ENCODE results near the gene CCNL2. TPM values are rescaled to one million over a fixed set of nuclear protein-coding genes. Genes with fewer than 3 reads are reported as not detected.
"Not testable (repeated sequence)": the region's sequence is repeated elsewhere in the genome, so short reads cannot be mapped to it uniquely, and the experiment has no call there.

The CCNL2 gene
- total and polyA plus RNA-seq, 3 experiments from 2014 or later: 29.0 to 124 (median 119) TPM

DNA sequence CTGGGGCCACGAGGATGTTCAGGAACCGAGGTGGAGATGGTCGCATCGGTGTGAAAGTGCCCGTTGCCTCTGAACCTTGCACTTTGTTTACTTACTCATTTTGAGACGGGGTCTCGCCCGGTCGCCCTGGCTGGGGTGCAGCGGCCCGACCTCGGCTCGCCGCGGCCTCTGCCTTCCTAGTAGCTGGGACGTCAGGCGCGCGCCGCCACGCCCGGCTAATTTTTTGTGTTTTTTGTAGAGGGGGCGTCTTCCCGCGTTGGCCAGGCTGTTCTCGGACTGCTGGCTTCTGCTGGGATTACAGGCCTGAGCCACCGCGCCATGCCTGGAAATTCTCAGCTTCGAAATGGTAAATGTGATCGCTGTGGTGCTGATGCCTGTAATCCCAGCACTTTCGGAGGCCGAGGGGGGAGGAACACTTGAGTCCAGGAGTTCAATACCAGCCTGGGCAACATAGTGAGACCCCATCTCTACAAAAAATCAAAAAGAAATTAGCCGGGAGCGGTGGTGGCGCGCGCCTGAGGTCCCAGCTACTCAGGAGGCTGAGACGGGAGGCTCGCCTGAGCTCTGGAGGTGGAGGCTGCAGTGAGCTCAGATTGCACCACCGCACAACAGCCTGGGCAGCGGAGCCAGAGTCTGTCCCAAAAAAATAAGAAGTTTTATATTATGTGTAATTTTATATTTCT, 8.6 kb upstream of the CCNL2 start:
- Histone ChIP-seq H3K36me3 (ENCODE audit: insufficient read depth, low read length) (peaks cover 26% of the 10 kb centered on the region), H3K4me3 (ENCODE audit: low read length) (peak overlapping the region; percentile 94), H3K9me3 (ENCODE audit: low read length) (no peaks in the 10 kb centered on the region), H3K27me3 (ENCODE audit: insufficient read depth, low read length, poor library complexity, severe bottlenecking) (no peaks in the 10 kb centered on the region), H3K27ac (ENCODE audit: low read depth, low read length) (peak overlapping the region; percentile 96), H3K4me1 (ENCODE audit: insufficient read depth, low read length) (peaks cover 36% of the 10 kb centered on the region)
- DNase-seq: peak in 1 of 5 donors; percentile 16
- CTCF ChIA-PET: interaction anchor here (1.0 to 1.7 kb wide), 5 partner anchors 9 to 97 kb away, joined by 3 to 5 read pairs (median 4); partner anchors contain the start of genes AURKAIP1 and CCNL2
- Mint-ChIP-seq H3K36me3 (peaks cover 0 to 49% (median 10%) of the 10 kb centered on the region in 3 donors), H3K4me1 (peaks cover 29 to 47% (median 36%) of the 10 kb centered on the region in 3 donors), H3K27ac (peak overlapping the region; percentile 60 to 90 (median 85)), H3K4me3 (peak overlapping the region; percentile 78 to 96 (median 90)), H3K9me3 (peaks cover 0 to 2% (median 0%) of the 10 kb centered on the region in 5 donors), H3K27me3 (no peaks in the 10 kb centered on the region)
- POLR2A ChIA-PET: interaction anchor here (0.8 to 2.8 kb wide), 5 partner anchors 9 to 104 kb away, joined by 3 to 25 read pairs (median 5); partner anchors contain the start of genes ATAD3A, AURKAIP1 and CCNL2

- H3K9me3 Mint-ChIP-seq: no peaks in the 10 kb centered on the region
- peaks cover 0 to 56% (median 10%) of the 10 kb centered on the region in 3 donors for H3K36me3 Mint-ChIP-seq
- H3K9me3 ChIP-seq (ENCODE audit: low read length): no peaks in the 10 kb centered on the region
- peaks cover 39% of the 10 kb centered on the region for H3K4me1 ChIP-seq (ENCODE audit: insufficient read depth, low read length)
- ChIA-PET CTCF (interaction anchor here (1.1 to 1.7 kb wide), 3 partner anchors 8 to 97 kb away, joined by 3 to 5 read pairs (median 4); partner anchors contain the start of gene CCNL2), POLR2A (interaction anchor here (0.8 to 2.8 kb wide), 6 partner anchors 8 to 104 kb away, joined by 3 to 25 read pairs (median 4); partner anchors contain the start of genes ATAD3A, AURKAIP1 and CCNL2)
- no peaks in the 10 kb centered on the region for H3K27me3 ChIP-seq (ENCODE audit: insufficient read depth, low read length, poor library complexity, severe bottlenecking)
- H3K4me1 Mint-ChIP-seq: peaks cover 29 to 50% (median 36%) of the 10 kb centered on the region in 3 donors
- peak within 1 kb of the TSS; percentile 78 to 97 (median 92) for H3K27ac Mint-ChIP-seq
- H3K27me3 Mint-ChIP-seq: no peaks in the 10 kb centered on the region
- peak within 1 kb of the TSS; percentile 94 for H3K4me3 ChIP-seq (ENCODE audit: low read length)
- peaks cover 33% of the 10 kb centered on the region for H3K36me3 ChIP-seq (ENCODE audit: insufficient read depth, low read length)
- peak within 1 kb of the TSS; percentile 96 for H3K27ac ChIP-seq (ENCODE audit: low read depth, low read length)
- peak within 1 kb of the TSS; percentile 90 to 97 (median 93) for H3K4me3 Mint-ChIP-seq
- peak; percentile 94 to 97 (median 95) for DNase-seq
Measured at GRCh38 chr1:1406821-1407635, 7.9 kb upstream of the CCNL2 start, which contains the start of gene MRPL20. TSS of gene MRPL20 (minus strand) at chr1:1407293. CDS start at chr1:1407217, 76 bp downstream.

- Histone ChIP-seq H3K4me3 (ENCODE audit: low read length) (peak overlapping the region; percentile 94), H3K27ac (ENCODE audit: low read depth, low read length) (peak overlapping the region; percentile 96), H3K9me3 (ENCODE audit: low read length) (no peaks in the 10 kb centered on the region), H3K27me3 (ENCODE audit: insufficient read depth, low read length, poor library complexity, severe bottlenecking) (no peaks in the 10 kb centered on the region), H3K4me1 (ENCODE audit: insufficient read depth, low read length) (peaks cover 41% of the 10 kb centered on the region), H3K36me3 (ENCODE audit: insufficient read depth, low read length) (peaks cover 38% of the 10 kb centered on the region)
- H3K27ac Mint-ChIP-seq: peak overlapping the region; percentile 78 to 97 (median 90)
- ChIA-PET POLR2A (interaction anchor here (1.0 to 2.8 kb wide), 3 partner anchors 20 to 105 kb away, joined by 4 to 16 read pairs (median 5); partner anchors contain the start of genes ATAD3A and AURKAIP1), CTCF (interaction anchor here (1.1 to 1.7 kb wide), 2 partner anchors 33 to 35 kb away, joined by 3 to 4 read pairs; no protein-coding TSS in a partner anchor)
- no peak for DNase-seq
- peaks cover 0 to 64% (median 10%) of the 10 kb centered on the region in 3 donors for H3K36me3 Mint-ChIP-seq
- H3K9me3 Mint-ChIP-seq: no peaks in the 10 kb centered on the region
- peak overlapping the region; percentile 90 to 97 (median 93) for H3K4me3 Mint-ChIP-seq
- H3K27me3 Mint-ChIP-seq: no peaks in the 10 kb centered on the region
- peaks cover 29 to 55% (median 37%) of the 10 kb centered on the region in 3 donors for H3K4me1 Mint-ChIP-seq
Measured at GRCh38 chr1:1406101-1406820, 7.1 kb upstream of the CCNL2 start.

- no peaks in the 10 kb centered on the region for H3K27me3 ChIP-seq (ENCODE audit: insufficient read depth, low read length, poor library complexity, severe bottlenecking)
- ChIA-PET POLR2A (no interaction called here), CTCF (interaction anchor here (1.2 kb wide), 1 partner anchor 37 kb away, joined by 3 read pairs; no protein-coding TSS in a partner anchor)
- H3K4me3 ChIP-seq (ENCODE audit: low read length): no peak overlapping the region
- peaks cover 0 to 78% (median 10%) of the 10 kb centered on the region in 3 donors for H3K36me3 Mint-ChIP-seq
- no peaks in the 10 kb centered on the region for H3K9me3 Mint-ChIP-seq
- DNase-seq: no peak
- H3K4me1 ChIP-seq (ENCODE audit: insufficient read depth, low read length): peaks cover 45% of the 10 kb centered on the region
- peak overlapping the region; percentile 11 to 97 (median 28) for H3K4me3 Mint-ChIP-seq
- H3K36me3 ChIP-seq (ENCODE audit: insufficient read depth, low read length): peaks cover 48% of the 10 kb centered on the region
- no peak overlapping the region for H3K27ac ChIP-seq (ENCODE audit: low read depth, low read length)
- peaks cover 0 to 4% of the 10 kb centered on the region in 2 donors for H3K27me3 Mint-ChIP-seq
- peak overlapping the region in 7 of 8 donors; percentile 2 to 87 (median 19) for H3K27ac Mint-ChIP-seq
- peaks cover 34 to 63% (median 46%) of the 10 kb centered on the region in 3 donors for H3K4me1 Mint-ChIP-seq
- no peaks in the 10 kb centered on the region for H3K9me3 ChIP-seq (ENCODE audit: low read length)
Measured at GRCh38 chr1:1403653-1404052, 4.5 kb upstream of the CCNL2 start.

GRCh38 chr1:1402901-1403392, 3.8 kb upstream of the CCNL2 start:
- Mint-ChIP-seq H3K4me1 (peaks cover 34 to 62% (median 44%) of the 10 kb centered on the region in 3 donors), H3K36me3 (peaks cover 0 to 81% (median 10%) of the 10 kb centered on the region in 3 donors), H3K27ac (peak overlapping the region in 4 of 8 donors; percentile 2 to 97 (median 45)), H3K4me3 (peak overlapping the region in 4 of 7 donors; percentile 15 to 97 (median 38))
- peaks cover 53% of the 10 kb centered on the region for H3K36me3 ChIP-seq (ENCODE audit: insufficient read depth, low read length)
- not testable (repeated sequence) for H3K9me3 ChIP-seq (ENCODE audit: low read length); H3K27me3 Mint-ChIP-seq; H3K27me3 ChIP-seq (ENCODE audit: insufficient read depth, low read length, poor library complexity, severe bottlenecking); H3K9me3 Mint-ChIP-seq; DNase-seq; H3K4me3 ChIP-seq (ENCODE audit: low read length); H3K27ac ChIP-seq (ENCODE audit: low read depth, low read length)
- POLR2A ChIA-PET: interaction anchor here (1.0 kb wide), 1 partner anchor 28 kb away, joined by 3 read pairs; the partner anchor contains the start of gene AURKAIP1
- H3K4me1 ChIP-seq (ENCODE audit: insufficient read depth, low read length): peaks cover 44% of the 10 kb centered on the region
- CTCF ChIA-PET: interaction anchor here (0.8 to 1.4 kb wide), 3 partner anchors 12 to 38 kb away, joined by 3 to 5 read pairs (median 3); partner anchors contain the start of gene AURKAIP1

DNA sequence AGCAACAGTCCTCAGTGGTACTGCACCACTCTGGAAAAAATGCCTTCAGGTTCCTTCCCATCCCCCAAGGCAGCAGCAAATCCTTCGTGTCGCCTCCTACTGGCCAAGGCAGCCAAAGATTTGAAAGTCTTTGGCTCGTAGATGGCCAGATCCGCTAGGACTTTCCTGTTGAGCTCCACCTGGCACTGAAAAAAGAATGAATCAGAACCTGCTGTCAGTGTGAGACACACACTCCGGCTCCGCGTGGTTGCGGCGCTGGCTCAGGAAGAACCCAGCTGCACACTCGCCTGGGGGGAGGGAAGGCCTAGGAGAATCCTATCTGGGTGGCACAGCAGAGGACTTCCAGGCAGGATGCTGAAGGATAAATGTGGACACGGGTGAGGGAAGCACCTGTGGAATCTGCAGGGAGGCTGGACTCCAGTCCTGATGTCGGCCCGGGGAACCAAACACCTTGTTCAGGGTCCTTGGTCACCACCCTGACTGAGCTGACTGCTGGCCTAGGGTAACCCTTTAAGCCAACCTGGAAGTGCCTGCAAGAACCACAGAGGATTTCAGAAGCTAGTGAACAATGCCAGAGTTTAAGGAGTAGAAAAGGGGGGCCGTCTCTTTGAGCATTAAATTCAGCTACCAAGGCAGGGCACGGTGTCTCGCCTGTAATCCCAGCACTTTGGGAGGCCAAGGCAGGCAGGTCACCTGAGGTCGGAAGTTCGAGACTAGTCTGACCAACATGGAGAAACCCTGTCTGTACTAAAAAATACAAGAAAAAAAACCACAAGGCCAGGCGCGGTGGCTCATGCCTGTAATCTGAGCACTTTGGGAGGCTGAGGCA, 3.2 kb upstream of the CCNL2 start:
- DNase-seq: no peak

More for the DNA sequence above, 3.2 kb upstream of the CCNL2 start:
- peak overlapping the region in 5 of 7 donors; percentile 45 to 97 (median 68) for H3K4me3 Mint-ChIP-seq
- Histone ChIP-seq H3K4me3 (ENCODE audit: low read length) (no peak overlapping the region), H3K4me1 (ENCODE audit: insufficient read depth, low read length) (peaks cover 49% of the 10 kb centered on the region), H3K27ac (ENCODE audit: low read depth, low read length) (no peak overlapping the region), H3K27me3 (ENCODE audit: insufficient read depth, low read length, poor library complexity, severe bottlenecking) (no peaks in the 10 kb centered on the region), H3K9me3 (ENCODE audit: low read length) (no peaks in the 10 kb centered on the region), H3K36me3 (ENCODE audit: insufficient read depth, low read length) (peaks cover 59% of the 10 kb centered on the region)
- CTCF ChIA-PET: interaction anchor here (0.7 to 1.4 kb wide), 4 partner anchors 9 to 38 kb away, joined by 3 to 5 read pairs (median 3); partner anchors contain the start of gene AURKAIP1
- H3K4me1 Mint-ChIP-seq: peaks cover 38 to 65% (median 46%) of the 10 kb centered on the region in 3 donors
- peaks cover 0 to 5% of the 10 kb centered on the region in 2 donors for H3K27me3 Mint-ChIP-seq
- peaks cover 0 to 85% (median 10%) of the 10 kb centered on the region in 3 donors for H3K36me3 Mint-ChIP-seq
- no peaks in the 10 kb centered on the region for H3K9me3 Mint-ChIP-seq
- POLR2A ChIA-PET: interaction anchor here (1.0 kb wide), 1 partner anchor 27 kb away, joined by 3 read pairs; the partner anchor contains the start of gene AURKAIP1
- peak overlapping the region in 6 of 8 donors; percentile 61 to 97 (median 82) for H3K27ac Mint-ChIP-seq
